Activated T-cell treated with anti-CD3 and anti-CD28 coated beads, Interleukin-2, amount 50 U/mL, for 24 hours (primary cell): Measurements from ENCODE around the gene COL9A2.

Experiments
- DNase-seq: peaks from one replicate; pipeline ENCODE4 v3.0.0-alpha.2; 2020
- H3K27ac Mint-ChIP-seq: 2 replicates; pipeline ENCODE4 v1.8.0; 2020; ENCODE audit warnings: mild to moderate bottlenecking, mixed read lengths
- H3K27me3 Mint-ChIP-seq: 2 replicates; pipeline ENCODE4 v1.8.0; 2020; ENCODE audit warnings: mixed read lengths
- H3K36me3 Mint-ChIP-seq: 2 replicates; pipeline ENCODE4 v1.8.0; 2020; ENCODE audit warnings: low read depth, mixed read lengths
- H3K4me1 Mint-ChIP-seq: 2 replicates; pipeline ENCODE4 v1.8.0; 2020; ENCODE audit warnings: low read depth, mixed read lengths
- H3K4me3 Mint-ChIP-seq: 2 replicates; pipeline ENCODE4 v1.8.0; 2020; ENCODE audit warnings: mild to moderate bottlenecking, moderate library complexity, mixed read lengths
- H3K9me3 Mint-ChIP-seq: 2 replicates; pipeline ENCODE4 v1.8.0; 2020; ENCODE audit warnings: mixed read lengths

The COL9A2 gene

GRCh38 chr1:40267767-40268187 is 49.3 kb downstream of the COL9A2 start:
- peaks cover 68% of the 10 kb centered on the region for H3K4me1 Mint-ChIP-seq
- peaks cover 89% of the 10 kb centered on the region for H3K36me3 Mint-ChIP-seq
- no peaks in the 10 kb centered on the region for H3K9me3 Mint-ChIP-seq
- H3K27me3 Mint-ChIP-seq, result no peaks in the 10 kb centered on the region
- H3K27ac Mint-ChIP-seq, result peak overlapping the region; percentile 30
- no peak for DNase-seq
- H3K4me3 Mint-ChIP-seq, result no peak overlapping the region

GRCh38 chr1:40266786-40267535 is 50.1 kb downstream of the COL9A2 start:
- Mint-ChIP-seq H3K4me1 (peaks cover 66% of the 10 kb centered on the region), H3K27me3 (no peaks in the 10 kb centered on the region), H3K4me3 (no peak overlapping the region), H3K9me3 (no peaks in the 10 kb centered on the region), H3K36me3 (peaks cover 90% of the 10 kb centered on the region), H3K27ac (peak overlapping the region; percentile 18)
- DNase-seq, result no peak

- H3K9me3 Mint-ChIP-seq, result no peaks in the 10 kb centered on the region
- H3K27me3 Mint-ChIP-seq, result no peaks in the 10 kb centered on the region
- no peak for DNase-seq
- peaks cover 91% of the 10 kb centered on the region for H3K36me3 Mint-ChIP-seq
- no peak overlapping the region for H3K4me3 Mint-ChIP-seq
- H3K27ac Mint-ChIP-seq, result peak overlapping the region; percentile 55
- H3K4me1 Mint-ChIP-seq, result peaks cover 67% of the 10 kb centered on the region
These were observed 51.2 kb downstream of the COL9A2 start for GRCh38 chr1:40265919-40266318.

- H3K27me3 Mint-ChIP-seq, result no peaks in the 10 kb centered on the region
- H3K4me1 Mint-ChIP-seq, result peaks cover 67% of the 10 kb centered on the region
- H3K4me3 Mint-ChIP-seq, result no peak overlapping the region
- no peaks in the 10 kb centered on the region for H3K9me3 Mint-ChIP-seq
- peaks cover 91% of the 10 kb centered on the region for H3K36me3 Mint-ChIP-seq
- DNase-seq, result no peak
- no peak overlapping the region for H3K27ac Mint-ChIP-seq
These were observed 51.8 kb downstream of the COL9A2 start for GRCh38 chr1:40265298-40265697.

GRCh38 chr1:40264354-40264781 is 52.7 kb downstream of the COL9A2 start:
- H3K36me3 Mint-ChIP-seq, result peaks cover 91% of the 10 kb centered on the region
- H3K4me3 Mint-ChIP-seq, result peak overlapping the region; percentile 41
- H3K27me3 Mint-ChIP-seq, result no peaks in the 10 kb centered on the region
- DNase-seq, result peak; percentile 39
- H3K9me3 Mint-ChIP-seq, result no peaks in the 10 kb centered on the region
- peak overlapping the region; percentile 94 for H3K27ac Mint-ChIP-seq
- peaks cover 69% of the 10 kb centered on the region for H3K4me1 Mint-ChIP-seq

- Mint-ChIP-seq H3K9me3 (no peaks in the 10 kb centered on the region), H3K4me1 (peaks cover 59% of the 10 kb centered on the region), H3K27ac (peak overlapping the region; percentile 100), H3K36me3 (peaks cover 60% of the 10 kb centered on the region), H3K4me3 (peak overlapping the region; percentile 91), H3K27me3 (no peaks in the 10 kb centered on the region)
- no peak for DNase-seq
These were observed 58.7 kb downstream of the COL9A2 start for GRCh38 chr1:40258445-40258769.

GRCh38 chr1:40257688-40258444 is 59.2 kb downstream of the COL9A2 start, which contains the start of gene ZMPSTE24:
Gene ZMPSTE24 (plus strand): TSS chr1:40258236. CDS start chr1:40258272, 36 bp downstream.
- Mint-ChIP-seq H3K4me1 (peaks cover 53% of the 10 kb centered on the region), H3K36me3 (peaks cover 54% of the 10 kb centered on the region), H3K4me3 (peak within 1 kb of the TSS; percentile 91), H3K27ac (peak within 1 kb of the TSS; percentile 100), H3K9me3 (no peaks in the 10 kb centered on the region), H3K27me3 (no peaks in the 10 kb centered on the region)
- peak; percentile 95 for DNase-seq

GRCh38 chr1:40257313-40257687 is 59.8 kb downstream of the COL9A2 start:
- peak overlapping the region; percentile 91 for H3K4me3 Mint-ChIP-seq
- peak overlapping the region; percentile 100 for H3K27ac Mint-ChIP-seq
- no peaks in the 10 kb centered on the region for H3K27me3 Mint-ChIP-seq
- no peaks in the 10 kb centered on the region for H3K9me3 Mint-ChIP-seq
- no peak for DNase-seq
- H3K36me3 Mint-ChIP-seq, result peaks cover 49% of the 10 kb centered on the region
- peaks cover 49% of the 10 kb centered on the region for H3K4me1 Mint-ChIP-seq

GRCh38 chr1:40256401-40257084 is 60.5 kb downstream of the COL9A2 start:
- Mint-ChIP-seq H3K36me3 (peaks cover 41% of the 10 kb centered on the region), H3K4me1 (peaks cover 44% of the 10 kb centered on the region), H3K27me3 (no peaks in the 10 kb centered on the region), H3K27ac (peak overlapping the region; percentile 100), H3K9me3 (no peaks in the 10 kb centered on the region), H3K4me3 (peak overlapping the region; percentile 91)
- DNase-seq, result no peak

GRCh38 chr1:40255231-40255630 is 61.9 kb downstream of the COL9A2 start:
- Mint-ChIP-seq H3K27ac (peak overlapping the region; percentile 20), H3K36me3 (peaks cover 28% of the 10 kb centered on the region)

GRCh38 chr1:40252601-40253000 is 64.5 kb downstream of the COL9A2 start:
- H3K27me3 Mint-ChIP-seq, result no peaks in the 10 kb centered on the region
- H3K9me3 Mint-ChIP-seq, result no peaks in the 10 kb centered on the region
- H3K4me3 Mint-ChIP-seq, result no peak overlapping the region
- DNase-seq, result no peak
- peaks cover 24% of the 10 kb centered on the region for H3K4me1 Mint-ChIP-seq
- no peak overlapping the region for H3K27ac Mint-ChIP-seq
- H3K36me3 Mint-ChIP-seq, result peaks cover 9% of the 10 kb centered on the region

More at GRCh38 chr1:40255231-40255630, 61.9 kb downstream of the COL9A2 start:
- Mint-ChIP-seq H3K27me3 (no peaks in the 10 kb centered on the region), H3K9me3 (no peaks in the 10 kb centered on the region), H3K4me3 (no peak overlapping the region), H3K4me1 (peaks cover 33% of the 10 kb centered on the region)
- no peak for DNase-seq

- no peak overlapping the region for H3K4me3 Mint-ChIP-seq
- H3K9me3 Mint-ChIP-seq, result no peaks in the 10 kb centered on the region
- no peak for DNase-seq
- H3K4me1 Mint-ChIP-seq, result peaks cover 19% of the 10 kb centered on the region
- no peaks in the 10 kb centered on the region for H3K27me3 Mint-ChIP-seq
- no peaks in the 10 kb centered on the region for H3K36me3 Mint-ChIP-seq
- H3K27ac Mint-ChIP-seq, result no peak overlapping the region
These were observed 65.6 kb downstream of the COL9A2 start for GRCh38 chr1:40251456-40251855.
